Liver (tissue), 9 donors: ENCODE data around the gene ZNF138. TPM values are rescaled to one million over a fixed set of nuclear protein-coding genes. Genes with fewer than 3 reads are reported as not detected.
A peak's percentile ranks its signal among the peaks of the same experiment; 100 is the strongest.

Experiments used
- DNase-seq: peaks from one replicate; pipeline ENCODE4 v3.0.0-alpha.2; 2017; ENCODE audit warnings: low spot score
- H3K27ac ChIP-seq, 2 donors: one replicate each; pipeline ENCODE4 v1.7.0; 2013; ENCODE audit warnings: inconsistent platforms in 2 of 2, low read length in 2 of 2, control low read depth in 1 of 2, low read depth in 1 of 2, mild to moderate bottlenecking in 1 of 2
- H3K27me3 ChIP-seq, 4 donors: one replicate each; pipeline versions ENCODE4 v1.6.1 to v1.7.0; 2013; ENCODE audit warnings: low read length in 3 of 4, inconsistent platforms in 1 of 4, mild to moderate bottlenecking in 1 of 4, moderate library complexity in 1 of 4; ENCODE audit not compliant: control insufficient read depth in 4 of 4, insufficient read depth in 4 of 4
- H3K36me3 ChIP-seq, 4 donors: one replicate each; pipeline versions ENCODE4 v1.6.1 to v1.7.0; 2013; ENCODE audit warnings: low read length in 3 of 4, mild to moderate bottlenecking in 3 of 4, low read depth in 1 of 4, moderate library complexity in 1 of 4; ENCODE audit not compliant: control insufficient read depth in 4 of 4, insufficient read depth in 3 of 4
- H3K4me1 ChIP-seq, 4 donors: one replicate each; pipeline versions ENCODE4 v1.6.1 to v1.7.0; 2013; ENCODE audit warnings: low read length in 3 of 4, mild to moderate bottlenecking in 3 of 4, moderate library complexity in 1 of 4; ENCODE audit not compliant: control insufficient read depth in 4 of 4, insufficient read depth in 4 of 4
- H3K4me3 ChIP-seq, 3 donors: one replicate each; pipeline versions ENCODE4 v1.6.1 to v1.7.0; 2013; ENCODE audit warnings: low read length in 3 of 3, control low read depth in 1 of 3, low read depth in 1 of 3, mild to moderate bottlenecking in 1 of 3
- H3K9ac ChIP-seq, 2 donors: one replicate each; pipeline ENCODE4 v1.7.0; 2013; ENCODE audit warnings: low read length in 2 of 2, mild to moderate bottlenecking in 2 of 2, moderate library complexity in 2 of 2, control low read depth in 1 of 2, low read depth in 1 of 2
- H3K9me3 ChIP-seq, 4 donors: one replicate each; pipeline versions ENCODE4 v1.6.1 to v1.7.0; 2013; ENCODE audit warnings: low read length in 3 of 4; ENCODE audit not compliant: control insufficient read depth in 4 of 4
- EGR1 ChIP-seq, 2 donors: IDR thresholded peaks; 2 replicates each; pipeline ENCODE4 v1.6.1; 2016 to 2018; ENCODE audit warnings: antibody characterized with exemption in 2 of 2, low read depth in 2 of 2
- FOXA1 ChIP-seq: IDR thresholded peaks from 2 replicates; pipeline ENCODE4 v1.6.1; 2016; ENCODE audit warnings: antibody characterized with exemption
- GABPA ChIP-seq, 2 donors: IDR thresholded peaks in 1 of 2; conservative IDR thresholded peaks in 1 of 2; 2 replicates each; pipeline ENCODE4 v1.6.1; 2016; ENCODE audit warnings: antibody characterized with exemption in 2 of 2, mild to moderate bottlenecking in 1 of 2, moderate library complexity in 1 of 2
- HNF4A ChIP-seq, 2 donors: conservative IDR thresholded peaks; 2 replicates each; pipeline ENCODE4 v1.6.1; 2016; ENCODE audit warnings: antibody characterized with exemption in 2 of 2, mild to moderate bottlenecking in 2 of 2
- HNF4G ChIP-seq: IDR thresholded peaks from 2 replicates; pipeline ENCODE4 v1.6.1; 2016; ENCODE audit warnings: antibody characterized with exemption
- JUND ChIP-seq, 2 donors: IDR thresholded peaks; 2 replicates each; pipeline ENCODE4 v1.6.1; 2016; ENCODE audit warnings: antibody characterized with exemption in 2 of 2
- RAD21 ChIP-seq, 2 donors: IDR thresholded peaks; 2 replicates each; pipeline ENCODE4 v1.6.1; 2016; ENCODE audit warnings: antibody characterized with exemption in 2 of 2, mild to moderate bottlenecking in 2 of 2
- RXRA ChIP-seq, 2 donors: IDR thresholded peaks; 2 replicates each; pipeline ENCODE4 v1.6.1; 2017 to 2018; ENCODE audit warnings: antibody characterized with exemption in 2 of 2, mild to moderate bottlenecking in 1 of 2
- SP1 ChIP-seq: IDR thresholded peaks from 2 replicates; pipeline ENCODE4 v1.6.1; 2018; ENCODE audit warnings: antibody characterized with exemption, mild to moderate bottlenecking
- TAF1 ChIP-seq: conservative IDR thresholded peaks from 2 replicates; pipeline ENCODE4 v1.6.1; 2016; ENCODE audit warnings: antibody characterized with exemption, mild to moderate bottlenecking
- YY1 ChIP-seq: IDR thresholded peaks from 2 replicates; pipeline ENCODE4 v1.6.1; 2016; ENCODE audit warnings: antibody characterized with exemption, mild to moderate bottlenecking
- WGBS: extraction: QIAGEN DNeasy Blood & Tissue Kit; methylation state at CpG from one replicate; pipeline ENCODE4 v1.1.7; 2013; 5-methylcytosine and 5-hydroxymethylcytosine counted together
- polyA plus RNA-seq, 2 donors: library from polyadenylated mRNA; stranded (reverse) in 1 of 2; unstranded in 1 of 2; fragments of 200-250 nt in 1 of 2; fragments of >200 nt in 1 of 2; fragmentation: Nextera tagmentation in 1 of 2; extraction: Ambion mirVana in 1 of 2; gene quantifications; one replicate each; pipeline versions ENCODE4 v1.2.1 to v1.2.3, GENCODE V29; 2013 to 2015
- total RNA-seq, 2 donors: library from RNA; depleted of rRNA; stranded (reverse); fragments of >200 nt; gene quantifications; one replicate each; pipeline ENCODE4 v1.2.3, GENCODE V29; 2014
- TF ChIP-seq, protein P1 (sequence below): IDR thresholded peaks from 2 replicates; pipeline ENCODE4 v1.6.1; 2016; ENCODE audit warnings: antibody characterized with exemption, mild to moderate bottlenecking
- TF ChIP-seq, protein P2 (sequence below): IDR thresholded peaks from 2 replicates; pipeline ENCODE4 v1.6.1; 2016; ENCODE audit warnings: antibody characterized with exemption
- TF ChIP-seq, protein P3 (sequence below): IDR thresholded peaks from 2 replicates; pipeline ENCODE4 v1.6.1; 2016; ENCODE audit warnings: antibody characterized with exemption
- donor health status: healthy.
- donor health status: healthy.
- donor health status: healthy.
- donor health status: healthy.
- donor health status: healthy.

Gene ZNF138
- total and polyA plus RNA-seq, 4 donors = 1.4 to 4.5 (median 3.7) TPM

DNA sequence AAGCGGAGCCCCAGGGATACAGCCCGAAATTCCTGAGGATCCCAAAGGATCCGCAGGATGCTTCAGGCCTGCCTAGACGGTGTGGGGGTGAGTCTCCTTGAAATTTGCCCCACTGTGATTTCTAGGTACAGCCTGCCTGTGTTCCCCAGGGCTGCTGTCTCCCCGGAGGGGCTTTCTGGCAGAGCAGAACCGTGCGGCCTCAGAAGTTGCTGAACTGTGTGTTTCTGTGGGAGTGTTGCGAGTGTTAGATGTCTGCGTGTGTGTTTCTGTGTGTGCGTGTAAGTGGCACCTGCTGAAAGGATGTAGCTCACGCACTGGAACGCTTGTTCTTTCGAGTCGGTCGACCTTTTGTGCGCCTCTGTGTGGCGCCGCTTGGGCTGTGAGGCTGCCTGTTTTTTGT is 81.0 kb downstream of the ZNF138 start:
- DNase-seq = no peak
- H3K27ac ChIP-seq = no peak overlapping the region
- no peak overlapping the region for H3K4me3 ChIP-seq
- peaks cover 0 to 2% (median 0%) of the 10 kb centered on the region in 4 donors for H3K27me3 ChIP-seq
- peaks cover 1 to 12% (median 4%) of the 10 kb centered on the region in 4 donors for H3K9me3 ChIP-seq
- TF ChIP-seq HNF4A (conservative IDR thresholded peaks at IDR 0.05) = no peak
- TF ChIP-seq EGR1 (IDR thresholded peaks at IDR 0.05; ENCODE audit: low read depth in 2 of 2) = no peak
- TF ChIP-seq GABPA (IDR thresholded peaks at IDR 0.05 in 1 of 2, conservative IDR thresholded peaks at IDR 0.05 in 1 of 2) = no peak
- H3K36me3 ChIP-seq = no peaks in the 10 kb centered on the region
- no peak overlapping the region for H3K9ac ChIP-seq
- H3K4me1 ChIP-seq = no peaks in the 10 kb centered on the region
- WGBS = 86% methylated on average over 18 of the region's 18 CpGs

DNA sequence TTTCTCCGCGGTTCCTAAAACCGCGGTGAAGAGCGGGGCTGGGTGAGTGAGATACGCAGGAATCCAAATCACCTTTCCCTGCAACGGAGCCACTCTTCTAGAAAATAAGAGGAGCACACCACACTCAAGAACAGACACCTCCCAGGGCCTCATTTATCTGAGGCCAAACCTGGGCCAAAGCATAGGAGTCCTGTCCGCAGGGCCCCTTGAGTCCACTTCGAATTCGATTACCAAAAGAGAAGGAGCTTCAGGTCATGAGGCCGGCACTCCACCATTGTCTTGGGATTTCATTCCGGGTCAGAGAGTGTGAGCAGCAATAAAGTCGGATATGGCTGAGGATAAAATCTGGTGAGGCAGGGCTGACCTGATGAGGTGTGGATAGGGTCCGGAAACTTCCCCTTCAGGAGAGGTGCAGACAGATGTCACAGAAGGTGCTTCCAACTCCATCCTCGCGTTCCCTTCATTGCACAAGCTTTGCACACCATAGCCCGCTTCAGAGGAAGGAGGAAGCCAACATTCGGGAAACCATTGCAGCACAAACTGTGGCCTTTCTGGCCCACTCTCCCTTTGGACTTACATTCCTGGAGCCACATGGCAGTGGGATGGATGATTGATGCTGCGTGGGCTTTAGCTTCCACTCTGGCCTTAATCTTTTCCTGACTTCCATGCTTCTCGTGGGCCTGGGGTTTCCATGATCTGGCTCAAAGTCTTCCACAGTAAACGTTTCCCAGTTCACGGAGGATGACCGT is 81.6 kb downstream of the ZNF138 start:
- 85% methylated on average over 23 of the region's 23 CpGs for WGBS
- H3K4me1 ChIP-seq = no peaks in the 10 kb centered on the region
- no peak overlapping the region for H3K9ac ChIP-seq
- peaks cover 0 to 2% (median 0%) of the 10 kb centered on the region in 4 donors for H3K27me3 ChIP-seq
- peak; percentile 25 for DNase-seq
- no peak overlapping the region for H3K4me3 ChIP-seq
- peaks cover 1 to 14% (median 4%) of the 10 kb centered on the region in 4 donors for H3K9me3 ChIP-seq
- H3K36me3 ChIP-seq = no peaks in the 10 kb centered on the region
- TF ChIP-seq JUND (IDR thresholded peaks at IDR 0.05) (no peak), HNF4A (conservative IDR thresholded peaks at IDR 0.05) (no peak), TAF1 (no peak), YY1 (no peak), RXRA (IDR thresholded peaks at IDR 0.05) (no peak), FOXA1 (no peak), GABPA (IDR thresholded peaks at IDR 0.05 in 1 of 2, conservative IDR thresholded peaks at IDR 0.05 in 1 of 2) (no peak), HNF4G (no peak), RAD21 (IDR thresholded peaks at IDR 0.05) (no peak), SP1 (no peak)
- TF ChIP-seq, protein P1, sequence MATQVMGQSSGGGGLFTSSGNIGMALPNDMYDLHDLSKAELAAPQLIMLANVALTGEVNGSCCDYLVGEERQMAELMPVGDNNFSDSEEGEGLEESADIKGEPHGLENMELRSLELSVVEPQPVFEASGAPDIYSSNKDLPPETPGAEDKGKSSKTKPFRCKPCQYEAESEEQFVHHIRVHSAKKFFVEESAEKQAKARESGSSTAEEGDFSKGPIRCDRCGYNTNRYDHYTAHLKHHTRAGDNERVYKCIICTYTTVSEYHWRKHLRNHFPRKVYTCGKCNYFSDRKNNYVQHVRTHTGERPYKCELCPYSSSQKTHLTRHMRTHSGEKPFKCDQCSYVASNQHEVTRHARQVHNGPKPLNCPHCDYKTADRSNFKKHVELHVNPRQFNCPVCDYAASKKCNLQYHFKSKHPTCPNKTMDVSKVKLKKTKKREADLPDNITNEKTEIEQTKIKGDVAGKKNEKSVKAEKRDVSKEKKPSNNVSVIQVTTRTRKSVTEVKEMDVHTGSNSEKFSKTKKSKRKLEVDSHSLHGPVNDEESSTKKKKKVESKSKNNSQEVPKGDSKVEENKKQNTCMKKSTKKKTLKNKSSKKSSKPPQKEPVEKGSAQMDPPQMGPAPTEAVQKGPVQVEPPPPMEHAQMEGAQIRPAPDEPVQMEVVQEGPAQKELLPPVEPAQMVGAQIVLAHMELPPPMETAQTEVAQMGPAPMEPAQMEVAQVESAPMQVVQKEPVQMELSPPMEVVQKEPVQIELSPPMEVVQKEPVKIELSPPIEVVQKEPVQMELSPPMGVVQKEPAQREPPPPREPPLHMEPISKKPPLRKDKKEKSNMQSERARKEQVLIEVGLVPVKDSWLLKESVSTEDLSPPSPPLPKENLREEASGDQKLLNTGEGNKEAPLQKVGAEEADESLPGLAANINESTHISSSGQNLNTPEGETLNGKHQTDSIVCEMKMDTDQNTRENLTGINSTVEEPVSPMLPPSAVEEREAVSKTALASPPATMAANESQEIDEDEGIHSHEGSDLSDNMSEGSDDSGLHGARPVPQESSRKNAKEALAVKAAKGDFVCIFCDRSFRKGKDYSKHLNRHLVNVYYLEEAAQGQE = no peak
- TF ChIP-seq, protein P2, sequence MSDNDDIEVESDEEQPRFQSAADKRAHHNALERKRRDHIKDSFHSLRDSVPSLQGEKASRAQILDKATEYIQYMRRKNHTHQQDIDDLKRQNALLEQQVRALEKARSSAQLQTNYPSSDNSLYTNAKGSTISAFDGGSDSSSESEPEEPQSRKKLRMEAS = no peak
- TF ChIP-seq, protein P3, sequence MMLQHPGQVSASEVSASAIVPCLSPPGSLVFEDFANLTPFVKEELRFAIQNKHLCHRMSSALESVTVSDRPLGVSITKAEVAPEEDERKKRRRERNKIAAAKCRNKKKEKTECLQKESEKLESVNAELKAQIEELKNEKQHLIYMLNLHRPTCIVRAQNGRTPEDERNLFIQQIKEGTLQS = no peak
- H3K27ac ChIP-seq = no peak overlapping the region
